ENCODE measurements around the gene XRCC6. TPM values are rescaled to one million over a fixed set of nuclear protein-coding genes. Genes with fewer than 3 reads are reported as not detected.
A peak's percentile ranks its signal among the peaks of the same experiment; 100 is the strongest.
"Not testable (repeated sequence)": the region's sequence is repeated elsewhere in the genome, so short reads cannot be mapped to it uniquely, and the experiment has no call there.

The XRCC6 gene
- polyA plus RNA-seq, 4 donors: 333 to 384 (median 357) TPM

- no peak for DNase-seq (ENCODE audit: low read depth in 4 of 4, low spot score in 3 of 4)
These were observed 27.3 kb downstream of the XRCC6 start for GRCh38 chr22:41648432-41648831.

GRCh38 chr22:41650229-41650628, 29.1 kb downstream of the XRCC6 start:
- no peak for DNase-seq (ENCODE audit: low read depth in 4 of 4, low spot score in 3 of 4)

GRCh38 chr22:41650821-41651220, 29.7 kb downstream of the XRCC6 start:
- no peak for DNase-seq (ENCODE audit: low read depth in 4 of 4, low spot score in 3 of 4)

GRCh38 chr22:41654322-41654721, 33.2 kb downstream of the XRCC6 start:
- no peak for DNase-seq (ENCODE audit: low read depth in 4 of 4, low spot score in 3 of 4)

- peak in 1 of 4 donors; percentile 10 for DNase-seq (ENCODE audit: low read depth in 4 of 4, low spot score in 3 of 4)
These were observed 35.5 kb downstream of the XRCC6 start for GRCh38 chr22:41656556-41656955.

GRCh38 chr22:41657709-41658108, 36.6 kb downstream of the XRCC6 start:
- DNase-seq (ENCODE audit: low read depth in 4 of 4, low spot score in 3 of 4): no peak

GRCh38 chr22:41658869-41659268, 37.8 kb downstream of the XRCC6 start:
- DNase-seq (ENCODE audit: low read depth in 4 of 4, low spot score in 3 of 4): no peak

GRCh38 chr22:41659941-41660340, 38.8 kb downstream of the XRCC6 start:
- DNase-seq (ENCODE audit: low read depth in 4 of 4, low spot score in 3 of 4): no peak

- DNase-seq (ENCODE audit: low read depth in 4 of 4, low spot score in 3 of 4): no peak
These were observed 39.3 kb downstream of the XRCC6 start for GRCh38 chr22:41660416-41660815.

- DNase-seq (ENCODE audit: low read depth in 4 of 4, low spot score in 3 of 4): no peak
These were observed 40.0 kb downstream of the XRCC6 start for GRCh38 chr22:41661088-41661487.

GRCh38 chr22:41661713-41662112, 40.6 kb downstream of the XRCC6 start:
- DNase-seq (ENCODE audit: low read depth in 4 of 4, low spot score in 3 of 4): no peak

GRCh38 chr22:41663594-41663993, 42.5 kb downstream of the XRCC6 start:
- not testable (repeated sequence) for DNase-seq (ENCODE audit: low read depth in 4 of 4, low spot score in 3 of 4)

GRCh38 chr22:41664490-41664889, 43.4 kb downstream of the XRCC6 start:
- DNase-seq (ENCODE audit: low read depth in 4 of 4, low spot score in 3 of 4): no peak

- no peak for DNase-seq (ENCODE audit: low read depth in 4 of 4, low spot score in 3 of 4)
These were observed 43.9 kb downstream of the XRCC6 start for GRCh38 chr22:41664951-41665350.

GRCh38 chr22:41668971-41669911, 48.1 kb downstream of the XRCC6 start:
- no peak for DNase-seq (ENCODE audit: low read depth in 4 of 4, low spot score in 3 of 4)

GRCh38 chr22:41672096-41672495, 51.0 kb downstream of the XRCC6 start:
- not testable (repeated sequence) for DNase-seq (ENCODE audit: low read depth in 4 of 4, low spot score in 3 of 4)

GRCh38 chr22:41672780-41673509, 51.9 kb downstream of the XRCC6 start:
- DNase-seq (ENCODE audit: low read depth in 4 of 4, low spot score in 3 of 4): no peak

GRCh38 chr22:41674846-41675340, 53.8 kb downstream of the XRCC6 start:
- DNase-seq (ENCODE audit: low read depth in 4 of 4, low spot score in 3 of 4): no peak

- no peak for DNase-seq (ENCODE audit: low read depth in 4 of 4, low spot score in 3 of 4)
These were observed 55.0 kb downstream of the XRCC6 start for GRCh38 chr22:41676134-41676533.

GRCh38 chr22:41681616-41682015, 60.5 kb downstream of the XRCC6 start:
- DNase-seq (ENCODE audit: low read depth in 4 of 4, low spot score in 3 of 4): no peak

GRCh38 chr22:41682033-41682807, 61.1 kb downstream of the XRCC6 start:
- DNase-seq (ENCODE audit: low read depth in 4 of 4, low spot score in 3 of 4): peak; percentile 56 to 79 (median 76)

Data from right renal pelvis (tissue), 4 donors.